ENCODE measurements around the gene OGA.

DNA sequence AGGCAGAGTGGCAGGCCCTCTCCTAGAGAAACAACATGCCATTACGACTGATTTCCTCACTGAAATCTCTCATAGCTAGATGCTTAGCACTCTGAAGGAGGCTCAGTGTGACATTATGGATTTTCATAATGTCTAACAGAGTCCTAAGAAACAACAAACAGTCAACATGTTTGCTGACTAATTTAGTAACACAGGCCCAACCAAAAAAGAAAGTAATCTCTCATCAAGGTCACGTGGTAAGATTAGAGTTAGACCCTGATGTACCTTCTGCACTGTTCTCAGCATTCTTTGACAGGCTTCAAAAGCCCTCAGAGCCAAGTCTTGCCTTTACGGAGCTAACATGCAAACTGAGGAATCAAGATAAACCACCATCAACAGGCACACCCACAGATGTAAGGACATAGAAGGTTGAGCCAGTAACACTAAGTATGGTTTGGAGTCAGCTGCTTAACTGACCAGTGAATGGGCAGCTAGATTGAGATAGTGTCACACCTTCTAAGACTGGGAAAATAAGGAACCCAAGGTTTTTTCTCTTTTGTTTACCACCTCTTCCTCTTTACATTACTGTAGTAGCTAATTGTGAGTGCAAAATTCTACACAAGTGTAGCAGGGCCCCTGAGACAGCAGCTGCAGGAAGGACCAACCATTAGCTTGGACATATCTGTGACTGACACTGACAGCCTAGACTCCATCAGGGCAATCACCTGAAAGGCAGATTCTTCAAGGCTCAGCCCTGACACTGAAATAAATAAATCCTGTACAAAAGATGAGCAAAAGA, 40.7 kb upstream of the OGA start:
- TF ChIP-seq RXRA (IDR thresholded peaks at IDR 0.05; ENCODE audit: insufficient read depth, low read depth, low read length) (no peak), POLR2AphosphoS5 (IDR thresholded peaks at IDR 0.05; ENCODE audit: low read depth, low read length) (no peak), JUND (IDR thresholded peaks at IDR 0.05; ENCODE audit: low read length) (no peak), TEAD4 (IDR thresholded peaks at IDR 0.05; ENCODE audit: low read depth, low read length) (no peak), TAF1 (IDR thresholded peaks at IDR 0.05; ENCODE audit: low read depth, low read length) (no peak), CBX8 (IDR thresholded peaks at IDR 0.05; ENCODE audit: borderline replicate concordance, low read depth, low read length) (no peak), EGR1 (IDR thresholded peaks at IDR 0.05; ENCODE audit: borderline replicate concordance, low read depth, low read length) (no peak), SIX5 (IDR thresholded peaks at IDR 0.05; ENCODE audit: low read depth, low read length) (no peak), EZH2 (IDR thresholded peaks at IDR 0.05; ENCODE audit: low read depth, low read length, severe bottlenecking) (no peak), EP300 (IDR thresholded peaks at IDR 0.05; ENCODE audit: borderline replicate concordance in 1 of 2, low read depth in 2 of 2, low read length in 2 of 2) (no peak), POLR2A (IDR thresholded peaks at IDR 0.05; ENCODE audit: control extremely low read depth in 1 of 2, low read depth in 2 of 2, low read length in 2 of 2) (no peak), YY1 (IDR thresholded peaks at IDR 0.05; ENCODE audit: low read depth, low read length) (no peak)
- TF ChIP-seq, protein P1, sequence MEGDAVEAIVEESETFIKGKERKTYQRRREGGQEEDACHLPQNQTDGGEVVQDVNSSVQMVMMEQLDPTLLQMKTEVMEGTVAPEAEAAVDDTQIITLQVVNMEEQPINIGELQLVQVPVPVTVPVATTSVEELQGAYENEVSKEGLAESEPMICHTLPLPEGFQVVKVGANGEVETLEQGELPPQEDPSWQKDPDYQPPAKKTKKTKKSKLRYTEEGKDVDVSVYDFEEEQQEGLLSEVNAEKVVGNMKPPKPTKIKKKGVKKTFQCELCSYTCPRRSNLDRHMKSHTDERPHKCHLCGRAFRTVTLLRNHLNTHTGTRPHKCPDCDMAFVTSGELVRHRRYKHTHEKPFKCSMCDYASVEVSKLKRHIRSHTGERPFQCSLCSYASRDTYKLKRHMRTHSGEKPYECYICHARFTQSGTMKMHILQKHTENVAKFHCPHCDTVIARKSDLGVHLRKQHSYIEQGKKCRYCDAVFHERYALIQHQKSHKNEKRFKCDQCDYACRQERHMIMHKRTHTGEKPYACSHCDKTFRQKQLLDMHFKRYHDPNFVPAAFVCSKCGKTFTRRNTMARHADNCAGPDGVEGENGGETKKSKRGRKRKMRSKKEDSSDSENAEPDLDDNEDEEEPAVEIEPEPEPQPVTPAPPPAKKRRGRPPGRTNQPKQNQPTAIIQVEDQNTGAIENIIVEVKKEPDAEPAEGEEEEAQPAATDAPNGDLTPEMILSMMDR (IDR thresholded peaks at IDR 0.05; ENCODE audit: control extremely low read depth in 1 of 3, insufficient read depth in 1 of 3, low read depth in 1 of 3, low read length in 3 of 3), result no peak
- TF ChIP-seq, protein P2, sequence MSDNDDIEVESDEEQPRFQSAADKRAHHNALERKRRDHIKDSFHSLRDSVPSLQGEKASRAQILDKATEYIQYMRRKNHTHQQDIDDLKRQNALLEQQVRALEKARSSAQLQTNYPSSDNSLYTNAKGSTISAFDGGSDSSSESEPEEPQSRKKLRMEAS (IDR thresholded peaks at IDR 0.05), result no peak

Data from H1 (cell line).